ENCODE data around the gene KRT83. TPM values are rescaled to one million over a fixed set of nuclear protein-coding genes. Genes with fewer than 3 reads are reported as not detected.

The KRT83 gene
- total and polyA plus RNA-seq, 4 donors, result not detected

DNA sequence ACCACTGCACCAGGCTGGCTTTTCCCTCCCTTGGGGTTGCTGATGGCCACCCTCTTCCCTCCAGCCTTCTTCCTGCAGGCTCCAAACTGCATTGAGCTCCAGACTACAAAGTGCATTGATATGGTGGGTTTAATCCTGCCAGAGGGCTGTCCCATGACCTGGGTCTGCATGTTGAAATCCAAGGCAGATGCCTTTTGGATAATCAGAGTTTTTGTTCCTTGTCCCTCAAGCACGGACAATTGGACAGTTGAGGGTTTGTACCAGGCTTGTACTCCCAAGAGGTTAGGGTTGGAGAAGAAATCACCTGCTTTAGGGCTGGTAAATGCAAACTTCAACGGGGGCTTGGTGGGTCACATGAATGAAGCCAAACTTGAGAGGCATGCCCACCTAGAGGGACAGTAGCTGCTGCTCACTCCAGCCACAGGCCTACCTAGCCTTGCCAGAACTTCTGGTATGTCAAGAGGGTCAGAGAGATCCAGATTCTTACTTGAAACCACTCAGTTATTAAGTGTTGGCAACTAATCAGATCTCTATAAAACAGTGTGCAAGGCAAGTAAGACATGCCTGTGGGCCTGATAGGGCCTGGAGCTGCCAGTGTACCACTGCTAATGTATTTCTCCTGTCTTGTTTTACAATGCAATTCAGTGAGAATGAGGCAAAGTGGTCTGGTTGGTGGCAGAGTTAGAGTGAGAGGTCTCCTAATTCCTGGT is 21.7 kb upstream of the KRT83 start:
- Histone ChIP-seq H3K9ac (ENCODE audit: insufficient read depth in 1 of 2, low read length in 2 of 2) (no peak overlapping the region), H3K27ac (ENCODE audit: low read depth in 1 of 2, low read length in 1 of 2) (no peak overlapping the region), H3K9me3 (ENCODE audit: control insufficient read depth in 4 of 4, insufficient read depth in 3 of 4, low read length in 3 of 4) (peaks cover 0 to 4% (median 1%) of the 10 kb centered on the region in 4 donors), H3K27me3 (ENCODE audit: control insufficient read depth in 3 of 3, insufficient read depth in 3 of 3, low read length in 2 of 3) (no peaks in the 10 kb centered on the region), H3K4me1 (ENCODE audit: control insufficient read depth in 5 of 5, insufficient read depth in 5 of 5, low read length in 5 of 5) (peaks cover 0 to 6% (median 0%) of the 10 kb centered on the region in 5 donors), H3K36me3 (ENCODE audit: control insufficient read depth in 4 of 4, insufficient read depth in 4 of 4, low read length in 4 of 4) (no peaks in the 10 kb centered on the region), H3K4me3 (no peak overlapping the region)
- ATAC-seq (ENCODE audit: insufficient read depth, low FRiP score) (no peak), DNase-seq (no peak)
- 83 to 90% methylated on average over 2 of the region's 2 CpGs for WGBS, 2 donors
- TF ChIP-seq, protein P1, sequence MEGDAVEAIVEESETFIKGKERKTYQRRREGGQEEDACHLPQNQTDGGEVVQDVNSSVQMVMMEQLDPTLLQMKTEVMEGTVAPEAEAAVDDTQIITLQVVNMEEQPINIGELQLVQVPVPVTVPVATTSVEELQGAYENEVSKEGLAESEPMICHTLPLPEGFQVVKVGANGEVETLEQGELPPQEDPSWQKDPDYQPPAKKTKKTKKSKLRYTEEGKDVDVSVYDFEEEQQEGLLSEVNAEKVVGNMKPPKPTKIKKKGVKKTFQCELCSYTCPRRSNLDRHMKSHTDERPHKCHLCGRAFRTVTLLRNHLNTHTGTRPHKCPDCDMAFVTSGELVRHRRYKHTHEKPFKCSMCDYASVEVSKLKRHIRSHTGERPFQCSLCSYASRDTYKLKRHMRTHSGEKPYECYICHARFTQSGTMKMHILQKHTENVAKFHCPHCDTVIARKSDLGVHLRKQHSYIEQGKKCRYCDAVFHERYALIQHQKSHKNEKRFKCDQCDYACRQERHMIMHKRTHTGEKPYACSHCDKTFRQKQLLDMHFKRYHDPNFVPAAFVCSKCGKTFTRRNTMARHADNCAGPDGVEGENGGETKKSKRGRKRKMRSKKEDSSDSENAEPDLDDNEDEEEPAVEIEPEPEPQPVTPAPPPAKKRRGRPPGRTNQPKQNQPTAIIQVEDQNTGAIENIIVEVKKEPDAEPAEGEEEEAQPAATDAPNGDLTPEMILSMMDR (IDR thresholded peaks at IDR 0.05; ENCODE audit: control extremely low read depth, extremely low read depth), result no peak

DNA sequence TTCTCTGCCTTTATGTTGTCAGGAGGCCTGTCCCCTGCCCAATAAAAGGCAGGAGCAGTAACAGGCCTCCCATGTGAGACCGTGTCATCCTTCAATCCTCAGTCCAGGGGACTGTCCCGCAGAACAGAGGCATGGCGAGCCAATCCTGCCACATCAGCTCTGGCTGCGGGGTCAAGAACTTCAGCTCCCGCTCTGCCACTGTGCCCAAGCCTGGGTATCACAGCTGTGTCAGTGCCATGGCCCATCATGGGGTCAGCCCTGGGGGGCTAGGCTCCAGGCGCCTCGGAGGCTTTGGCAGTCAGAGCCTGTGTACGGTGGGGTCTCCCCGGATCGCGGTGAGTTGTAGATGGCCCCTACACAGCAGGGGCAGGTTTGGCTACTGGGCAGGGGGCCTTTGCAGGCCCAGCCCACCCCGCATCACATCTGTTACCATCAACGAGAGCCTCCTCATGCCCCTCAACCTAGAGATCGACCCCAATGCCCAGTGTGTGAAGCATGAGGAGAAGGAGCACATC is 19.9 kb upstream of the KRT83 start:
- Histone ChIP-seq H3K27me3 (ENCODE audit: control insufficient read depth in 3 of 3, insufficient read depth in 3 of 3, low read length in 2 of 3) (no peaks in the 10 kb centered on the region), H3K36me3 (ENCODE audit: control insufficient read depth in 4 of 4, insufficient read depth in 4 of 4, low read length in 4 of 4) (no peaks in the 10 kb centered on the region), H3K9ac (ENCODE audit: insufficient read depth in 1 of 2, low read length in 2 of 2) (no peak overlapping the region), H3K4me1 (ENCODE audit: control insufficient read depth in 5 of 5, insufficient read depth in 5 of 5, low read length in 5 of 5) (peaks cover 0 to 2% (median 0%) of the 10 kb centered on the region in 5 donors), H3K4me3 (no peak overlapping the region), H3K9me3 (ENCODE audit: control insufficient read depth in 4 of 4, insufficient read depth in 3 of 4, low read length in 3 of 4) (peaks cover 0 to 6% (median 2%) of the 10 kb centered on the region in 4 donors), H3K27ac (ENCODE audit: low read depth in 1 of 2, low read length in 1 of 2) (no peak overlapping the region)
- TF ChIP-seq, protein P1 (IDR thresholded peaks at IDR 0.05; ENCODE audit: control extremely low read depth, extremely low read depth), result no peak
- no peak for DNase-seq
- no peak for ATAC-seq (ENCODE audit: insufficient read depth, low FRiP score)
- whole genome bisulfite sequencing, 2 donors, result 91 to 92% methylated on average over 14 of the region's 14 CpGs

DNA sequence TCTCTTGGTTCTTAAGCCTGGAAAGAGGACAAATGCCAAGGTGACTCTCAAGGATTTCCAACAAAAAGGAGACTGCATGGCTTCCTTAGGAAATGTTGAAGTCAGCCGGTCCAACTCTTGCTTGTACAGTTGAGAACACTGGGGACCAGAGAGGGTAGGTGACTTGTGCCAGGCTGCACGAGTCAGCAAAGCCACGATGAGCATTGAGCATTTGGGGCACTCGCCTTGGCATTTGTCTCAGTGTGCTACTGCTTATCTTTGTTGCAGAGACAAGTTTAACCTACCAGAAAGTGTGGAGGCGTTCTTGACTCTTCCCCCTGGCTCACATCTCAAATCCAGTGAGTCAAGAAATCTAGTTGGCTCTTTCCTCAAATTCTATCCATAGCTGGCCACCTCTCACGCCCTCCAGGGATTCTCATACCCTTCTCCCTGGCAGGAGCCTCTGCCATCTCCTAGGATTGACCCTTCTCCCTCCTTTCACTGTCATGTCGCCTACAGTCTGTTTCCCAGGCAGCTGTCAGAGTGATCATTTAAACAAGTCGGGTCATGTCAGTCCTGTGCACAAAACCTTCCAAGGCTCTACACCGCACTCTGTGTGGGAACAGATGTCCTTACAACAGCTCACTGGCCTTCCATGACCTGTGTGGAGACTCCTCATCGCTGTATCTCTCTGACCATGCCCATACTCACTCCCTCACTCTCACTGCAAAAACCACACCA is 17.2 kb upstream of the KRT83 start:
- ATAC-seq (ENCODE audit: insufficient read depth, low FRiP score) (no peak), DNase-seq (no peak)
- Histone ChIP-seq H3K36me3 (ENCODE audit: control insufficient read depth in 4 of 4, insufficient read depth in 4 of 4, low read length in 4 of 4) (no peaks in the 10 kb centered on the region), H3K27ac (ENCODE audit: low read depth in 1 of 2, low read length in 1 of 2) (no peak overlapping the region), H3K4me1 (ENCODE audit: control insufficient read depth in 5 of 5, insufficient read depth in 5 of 5, low read length in 5 of 5) (no peaks in the 10 kb centered on the region), H3K9ac (ENCODE audit: insufficient read depth in 1 of 2, low read length in 2 of 2) (no peak overlapping the region), H3K27me3 (ENCODE audit: control insufficient read depth in 3 of 3, insufficient read depth in 3 of 3, low read length in 2 of 3) (no peaks in the 10 kb centered on the region), H3K4me3 (no peak overlapping the region), H3K9me3 (ENCODE audit: control insufficient read depth in 4 of 4, insufficient read depth in 3 of 4, low read length in 3 of 4) (peaks cover 0 to 10% (median 3%) of the 10 kb centered on the region in 4 donors)
- TF ChIP-seq, protein P1 (IDR thresholded peaks at IDR 0.05; ENCODE audit: control extremely low read depth, extremely low read depth), result no peak
- WGBS, 2 donors, result 78 to 87% methylated on average over 10 of the region's 10 CpGs
